Bronchial epithelial cell (primary cell): Measurements from ENCODE around the gene ASXL1. TPM values are rescaled to one million over a fixed set of nuclear protein-coding genes. Genes with fewer than 3 reads are reported as not detected.

Source experiments
- DNase-seq: peaks from one replicate; pipeline ENCODE4 v3.0.0-alpha.2; 2010; ENCODE audit warnings: low read depth
- FAIRE-seq: peaks from 2 replicates; lab custom pipeline; 2011; peaks lifted over from hg19 to GRCh38; lab: Jason Lieb, UNC
- H3K27me3 ChIP-seq: 2 replicates; pipeline ENCODE4 v1.5.1; 2011; ENCODE audit warnings: low read length; ENCODE audit not compliant: control insufficient read depth, insufficient read depth
- H3K36me3 ChIP-seq: 2 replicates; pipeline ENCODE4 v1.5.1; 2011; ENCODE audit warnings: low read length; ENCODE audit not compliant: control insufficient read depth, insufficient read depth
- H3K4me3 ChIP-seq: 2 replicates; pipeline ENCODE4 v1.5.1; 2011; ENCODE audit warnings: mild to moderate bottlenecking, low read depth, low read length, control low read depth
- CTCF ChIP-seq: IDR thresholded peaks from 2 replicates; pipeline ENCODE4 v1.5.1; 2011; ENCODE audit warnings: mild to moderate bottlenecking, moderate library complexity, low read length, control low read depth, inconsistent platforms; ENCODE audit not compliant: insufficient read depth, severe bottlenecking
- total RNA-seq: library from RNA; depleted of rRNA; stranded (reverse); fragments of >200 nt; gene quantifications from 2 replicates; pipeline ENCODE4 v1.2.1, GENCODE V29; 2014

ASXL1 gene
- total RNA-seq, 1 donor from 2014 or later: 17.6 TPM

GRCh38 chr20:32326504-32326845 lies 31.7 kb upstream of the ASXL1 start:
- Histone ChIP-seq H3K27me3 (no peaks in the 10 kb centered on the region), H3K36me3 (peaks cover 4% of the 10 kb centered on the region), H3K4me3 (no peak overlapping the region)
- peak; percentile 78 for DNase-seq
- FAIRE-seq: no peak
- TF ChIP-seq CTCF: no peak

- no peak for TF ChIP-seq CTCF
- FAIRE-seq: no peak
- peaks cover 4% of the 10 kb centered on the region for H3K36me3 ChIP-seq
- H3K27me3 ChIP-seq: no peaks in the 10 kb centered on the region
- H3K4me3 ChIP-seq: no peak overlapping the region
- no peak for DNase-seq
Measured at GRCh38 chr20:32327087-32327681, 30.9 kb upstream of the ASXL1 start.

- peak; percentile 90 for DNase-seq
- TF ChIP-seq CTCF: no peak
- Histone ChIP-seq H3K27me3 (no peaks in the 10 kb centered on the region), H3K36me3 (peaks cover 4% of the 10 kb centered on the region), H3K4me3 (no peak overlapping the region)
- FAIRE-seq: no peak
Measured at GRCh38 chr20:32329817-32330554, 28.1 kb upstream of the ASXL1 start.

GRCh38 chr20:32330555-32330897 lies 27.6 kb upstream of the ASXL1 start:
- no peak for FAIRE-seq
- H3K4me3 ChIP-seq: no peak overlapping the region
- DNase-seq: no peak
- no peak for TF ChIP-seq CTCF
- H3K36me3 ChIP-seq: peaks cover 4% of the 10 kb centered on the region
- no peaks in the 10 kb centered on the region for H3K27me3 ChIP-seq

GRCh38 chr20:32332614-32333013 lies 25.5 kb upstream of the ASXL1 start:
- H3K27me3 ChIP-seq: no peaks in the 10 kb centered on the region
- no peak overlapping the region for H3K4me3 ChIP-seq
- TF ChIP-seq CTCF: no peak
- FAIRE-seq (no peak), DNase-seq (peak; percentile 90)
- H3K36me3 ChIP-seq: peaks cover 2% of the 10 kb centered on the region
